B cell (primary cell): ENCODE data around the gene ERC1. TPM values are rescaled to one million over a fixed set of nuclear protein-coding genes. Genes with fewer than 3 reads are reported as not detected.

Experiments used
- ATAC-seq: fragments of 200-7000 bp; cut with Tn5 transposase; one replicate; pipeline ENCODE4 v1.10.0; 2021; ENCODE audit warnings: low read depth, mild to moderate bottlenecking, moderate number of reproducible peaks, moderate library complexity
- CTCF ChIA-PET: fragments of 350-600 bp; sonication (Branson Sonifier 250); formaldehyde crosslinking; loops from one replicate; lab custom pipeline; 2021; ENCODE audit warnings: antibody characterized with exemption, inconsistent platforms; lab: Charles Lee
- POLR2A ChIA-PET: fragments of 350-600 bp; sonication (Branson Sonifier 250); formaldehyde crosslinking; loops from one replicate; lab custom pipeline; 2021; ENCODE audit warnings: antibody characterized with exemption; lab: Charles Lee
- DNase-seq: peaks from one replicate; pipeline ENCODE4 v3.0.0; 2013
- H2AFZ ChIP-seq: 2 replicates; pipeline ENCODE4 v1.6.1; 2012; ENCODE audit warnings: mild to moderate bottlenecking, low read depth, low read length; ENCODE audit not compliant: insufficient read depth, poor library complexity, severe bottlenecking
- H3K27ac ChIP-seq, 2 donors: 1 replicate in 1 of 2; 2 replicates in 1 of 2; pipeline ENCODE4 v1.5.1; 2012 to 2013; ENCODE audit warnings: low read length in 2 of 2, mild to moderate bottlenecking in 2 of 2, moderate library complexity in 1 of 2
- H3K27me3 ChIP-seq, 4 experiments: fragments of 200-600 bp in 1 of 4; sonication (generic) in 1 of 4; replicated peaks in 1 of 4; 1 replicate in 2 of 4; 2 replicates in 2 of 4; pipeline versions ENCODE4 v1.6.1 to v1.7.0; 2013 to 2016; ENCODE audit warnings: low read length in 3 of 4, mild to moderate bottlenecking in 2 of 4, mixed read lengths in 1 of 4, moderate library complexity in 1 of 4; ENCODE audit not compliant: insufficient read depth in 4 of 4, control insufficient read depth in 3 of 4; ENCODE audit errors: control extremely low read depth in 1 of 4
- H3K36me3 ChIP-seq, 2 experiments: replicated peaks in 1 of 2; 1 replicate in 1 of 2; 2 replicates in 1 of 2; pipeline versions ENCODE4 v1.6.1 to v1.7.1; 2013; ENCODE audit warnings: low read length in 1 of 2; ENCODE audit not compliant: insufficient read depth in 2 of 2, control insufficient read depth in 1 of 2; ENCODE audit errors: control extremely low read depth in 1 of 2, extremely low read depth in 1 of 2
- H3K4me1 ChIP-seq, 2 donors: fragments of 200-600 bp in 1 of 2; sonication (generic) in 1 of 2; 1 replicate in 1 of 2; 2 replicates in 1 of 2; pipeline versions ENCODE4 v1.5.1 to v1.6.1; 2013 to 2017; ENCODE audit warnings: low read length in 2 of 2; ENCODE audit not compliant: control insufficient read depth in 2 of 2, insufficient read depth in 2 of 2
- H3K4me2 ChIP-seq: replicated peaks from 2 replicates; pipeline ENCODE3; 2012; ENCODE audit warnings: mild to moderate bottlenecking, low read depth, low read length; ENCODE audit not compliant: poor library complexity, severe bottlenecking
- H3K4me3 ChIP-seq, 5 experiments: fragments of 200-600 bp in 1 of 5; sonication (generic) in 1 of 5; 1 replicate in 3 of 5; 2 replicates in 2 of 5; pipeline versions ENCODE4 v1.5.1 to v1.7.0; 2011 to 2016; ENCODE audit warnings: low read length in 4 of 5, mild to moderate bottlenecking in 4 of 5, low read depth in 2 of 5, control low read depth in 1 of 5, moderate library complexity in 1 of 5; ENCODE audit not compliant: insufficient read depth in 1 of 5; ENCODE audit errors: control extremely low read depth in 1 of 5, extremely low read depth in 1 of 5
- H3K79me2 ChIP-seq: fragments of 200-600 bp; sonication (generic); one replicate; pipeline ENCODE4 v1.6.0; 2016; ENCODE audit warnings: low read length; ENCODE audit not compliant: control insufficient read depth, insufficient read depth
- H3K9ac ChIP-seq: fragments of 200-600 bp; sonication (generic); 2 replicates; pipeline ENCODE4 v1.6.1; 2017; ENCODE audit warnings: mild to moderate bottlenecking, low read length, moderate library complexity
- H3K9me3 ChIP-seq, 3 donors: one replicate each; pipeline versions ENCODE4 v1.6.1 to v1.7.1; 2013; ENCODE audit warnings: low read length in 2 of 3; ENCODE audit not compliant: control insufficient read depth in 2 of 3, insufficient read depth in 1 of 3; ENCODE audit errors: control extremely low read depth in 1 of 3
- H4K20me1 ChIP-seq: 2 replicates; pipeline ENCODE4 v1.6.0; 2012; ENCODE audit warnings: mild to moderate bottlenecking, low read length; ENCODE audit not compliant: insufficient read depth, control insufficient read depth, poor library complexity, severe bottlenecking
- H3K27ac Mint-ChIP-seq: one replicate; pipeline ENCODE4 v1.8.0; 2021; ENCODE audit warnings: mixed read lengths
- H3K27me3 Mint-ChIP-seq: one replicate; pipeline ENCODE4 v1.8.0; 2021; ENCODE audit warnings: mixed read lengths
- H3K4me1 Mint-ChIP-seq: one replicate; pipeline ENCODE4 v1.8.0; 2021; ENCODE audit warnings: mixed read lengths
- H3K4me3 Mint-ChIP-seq: one replicate; pipeline ENCODE4 v1.8.0; 2021; ENCODE audit warnings: mixed read lengths
- H3K9me3 Mint-ChIP-seq: one replicate; pipeline ENCODE4 v1.8.0; 2022; ENCODE audit warnings: mixed read lengths; ENCODE audit not compliant: insufficient read depth
- CTCF ChIP-seq: fragments of 200-600 bp; IDR thresholded peaks from one replicate; pipeline ENCODE4 v1.8.0; 2022; ENCODE audit warnings: antibody characterized with exemption, mild to moderate bottlenecking
- EZH2 ChIP-seq: IDR thresholded peaks from 2 replicates; pipeline ENCODE4 v1.6.1; 2012; ENCODE audit warnings: borderline replicate concordance, low read depth, mild to moderate bottlenecking, moderate library complexity, low read length; ENCODE audit not compliant: insufficient read depth, poor library complexity, severe bottlenecking
- WGBS: methylation state at CpG from one replicate; pipeline ENCODE4 v1.1.5; 2013; ENCODE audit warnings: missing lambda C conversion rate; ENCODE audit not compliant: insufficient coverage; 5-methylcytosine and 5-hydroxymethylcytosine counted together
- intact Hi-C: fragments of 100-400 bp; cut with micrococcal nuclease; formaldehyde crosslinking; loops from one replicate; pipeline ENCODE4 v1.10.0; 2022
- polyA plus RNA-seq: library from polyadenylated mRNA; depleted of rRNA; stranded (reverse); fragments of >200 nt; gene quantifications from 2 replicates; pipeline ENCODE4 v1.2.3, GENCODE V29; 2012
- total RNA-seq, 2 donors: library from RNA; stranded (reverse); fragments of 120-200 nt in 1 of 2; gene quantifications; 1 replicate in 1 of 2; 2 replicates in 1 of 2; pipeline versions ENCODE4 v1.2.3 to v1.2.4, GENCODE V29; 2013 to 2022

ERC1 gene
- total and polyA plus RNA-seq, 2 donors (not counting 1 experiment from before 2014, with no cell fraction given) = 4.0 to 77.6 TPM

GRCh38 chr12:1256991-1257390, 266.0 kb downstream of the ERC1 start:
- TF ChIP-seq EZH2 (no peak), CTCF (no peak)
- no peak overlapping the region for H3K9ac ChIP-seq
- H3K27ac ChIP-seq = no peak overlapping the region
- Mint-ChIP-seq H3K4me1 (peaks cover 7% of the 10 kb centered on the region), H3K4me3 (no peak overlapping the region), H3K9me3 (no peaks in the 10 kb centered on the region), H3K27me3 (no peaks in the 10 kb centered on the region), H3K27ac (no peak overlapping the region)
- DNase-seq (no peak), ATAC-seq (no peak)
- H3K4me1 ChIP-seq = no peaks in the 10 kb centered on the region
- no peaks in the 10 kb centered on the region for H3K27me3 ChIP-seq
- no peaks in the 10 kb centered on the region for H3K79me2 ChIP-seq
- WGBS = 98% methylated on average over 7 of the region's 7 CpGs
- no peaks in the 10 kb centered on the region for H4K20me1 ChIP-seq
- POLR2A ChIA-PET = no interaction called here
- H3K9me3 ChIP-seq = peaks cover 0 to 1% (median 0%) of the 10 kb centered on the region in 3 donors
- H2AFZ ChIP-seq = no peak overlapping the region
- H3K4me3 ChIP-seq = no peak overlapping the region
- intact Hi-C loops = no loop called here
- CTCF ChIA-PET = no interaction called here
- peaks cover 0 to 2% of the 10 kb centered on the region in 2 experiments for H3K36me3 ChIP-seq
- no peak overlapping the region for H3K4me2 ChIP-seq

DNA sequence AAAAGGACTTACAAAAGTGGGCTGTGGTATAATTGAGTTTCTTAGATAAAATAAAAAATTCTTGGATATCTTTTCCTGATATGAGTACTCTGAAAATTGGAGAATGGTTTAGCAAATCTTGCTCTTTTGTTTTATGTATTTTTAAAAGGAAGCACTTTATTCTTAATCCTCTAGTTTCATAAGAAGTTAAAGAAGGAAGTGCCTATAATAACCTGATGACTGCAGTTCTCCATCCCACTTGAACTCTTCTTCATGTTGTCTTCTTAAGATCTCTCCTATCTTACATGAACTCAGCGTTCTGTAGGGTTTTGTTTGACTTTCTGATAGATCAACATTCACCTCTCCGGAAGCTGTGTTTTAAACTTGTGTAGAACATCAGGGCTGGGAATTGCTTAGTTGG, 271.0 kb downstream of the ERC1 start:
- H3K27me3 Mint-ChIP-seq = no peaks in the 10 kb centered on the region
- H3K27ac Mint-ChIP-seq = no peak overlapping the region
- Histone ChIP-seq H3K27ac (no peak overlapping the region), H3K9me3 (no peaks in the 10 kb centered on the region), H4K20me1 (no peaks in the 10 kb centered on the region), H3K4me3 (no peak overlapping the region), H3K4me2 (no peak overlapping the region), H3K27me3 (no peaks in the 10 kb centered on the region), H3K79me2 (no peaks in the 10 kb centered on the region), H2AFZ (no peak overlapping the region), H3K36me3 (peaks cover 4 to 15% of the 10 kb centered on the region in 2 experiments), H3K4me1 (no peaks in the 10 kb centered on the region), H3K9ac (no peak overlapping the region)
- H3K4me1 Mint-ChIP-seq = peaks cover 10% of the 10 kb centered on the region
- no peak overlapping the region for H3K4me3 Mint-ChIP-seq
- CTCF ChIA-PET = no interaction called here
- no peak for ATAC-seq
- intact Hi-C loops = no loop called here
- no peaks in the 10 kb centered on the region for H3K9me3 Mint-ChIP-seq
- no peak for DNase-seq
- TF ChIP-seq EZH2 (no peak), CTCF (no peak)
- POLR2A ChIA-PET = no interaction called here
- no CpG with 5 or more reads among the region's 2 CpGs for WGBS
